Brain pericyte (primary cell): ENCODE results near the gene PHKB.
"Not testable (repeated sequence)": the region's sequence is repeated elsewhere in the genome, so short reads cannot be mapped to it uniquely, and the experiment has no call there.

Experiments used
- DNase-seq: peaks from one replicate; pipeline ENCODE4 v3.0.0-alpha.2; 2012; ENCODE audit warnings: low read depth, low spot score

Gene PHKB

GRCh38 chr16:47460711-47461597 lies at the start of gene PHKB, which contains the start of gene ITFG1:
TSS of gene PHKB (plus strand) at chr16:47461331. CDS start at chr16:47461351, 20 bp downstream.
TSS of gene ITFG1 (minus strand) at chr16:47461063. CDS start at chr16:47461045, 18 bp downstream.
- DNase-seq, result peak; percentile 82

- peak; percentile 55 for DNase-seq
Observed at GRCh38 chr16:47413041-47413440, 48.1 kb upstream of the PHKB start.

- no peak for DNase-seq
Observed at GRCh38 chr16:47416869-47417268, 44.3 kb upstream of the PHKB start.

GRCh38 chr16:47424846-47425245 lies 36.3 kb upstream of the PHKB start:
- no peak for DNase-seq

- DNase-seq, result no peak
Observed at GRCh38 chr16:47426806-47427205, 34.3 kb upstream of the PHKB start.

- no peak for DNase-seq
Observed at GRCh38 chr16:47431960-47432359, 29.2 kb upstream of the PHKB start.

GRCh38 chr16:47434274-47434673 lies 26.9 kb upstream of the PHKB start:
- not testable (repeated sequence) for DNase-seq

- not testable (repeated sequence) for DNase-seq
Observed at GRCh38 chr16:47440066-47440465, 21.1 kb upstream of the PHKB start.

GRCh38 chr16:47442884-47443283 lies 18.2 kb upstream of the PHKB start:
- not testable (repeated sequence) for DNase-seq

GRCh38 chr16:47446431-47446830 lies 14.7 kb upstream of the PHKB start:
- no peak for DNase-seq

- no peak for DNase-seq
Observed at GRCh38 chr16:47448830-47449575, 12.1 kb upstream of the PHKB start.

- no peak for DNase-seq
Observed at GRCh38 chr16:47449788-47450187, 11.3 kb upstream of the PHKB start.

- no peak for DNase-seq
Observed at GRCh38 chr16:47458331-47458730, 2.8 kb upstream of the PHKB start.

GRCh38 chr16:47459603-47460002 lies 1.5 kb upstream of the PHKB start:
- no peak for DNase-seq

GRCh38 chr16:47460359-47460710 lies 796 bp upstream of the PHKB start:
- DNase-seq, result no peak

- DNase-seq, result peak; percentile 13
Observed at GRCh38 chr16:47461598-47462266, 601 bp downstream of the PHKB start.

GRCh38 chr16:47463771-47464624 lies 2.9 kb downstream of the PHKB start:
- no peak for DNase-seq

GRCh38 chr16:47465919-47466630 lies 4.9 kb downstream of the PHKB start:
- DNase-seq, result no peak

- no peak for DNase-seq
Observed at GRCh38 chr16:47467501-47467900, 6.4 kb downstream of the PHKB start.

GRCh38 chr16:47468070-47468689 lies 7.0 kb downstream of the PHKB start:
- not testable (repeated sequence) for DNase-seq
